ENCODE data around the gene APOO.

DNA sequence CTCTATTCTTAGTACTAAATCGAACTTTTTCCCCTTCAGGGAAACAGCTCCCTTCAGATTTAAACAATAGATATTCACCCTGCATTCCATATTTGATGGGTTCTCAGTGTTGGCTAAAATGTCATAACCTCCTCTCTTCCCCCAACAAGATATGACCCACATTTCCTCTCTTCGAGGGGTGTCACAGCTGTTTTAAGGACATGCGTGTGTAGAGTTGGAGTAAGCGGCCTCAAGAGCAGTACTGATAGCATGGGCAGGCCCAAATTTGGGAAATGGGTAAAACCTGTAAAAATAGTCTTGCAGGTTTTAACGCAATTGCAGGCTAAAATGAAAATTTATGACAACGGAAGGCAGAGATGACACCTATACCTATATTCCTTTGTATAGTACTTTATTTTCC lies 96.1 kb downstream of the APOO start:
- TF ChIP-seq POLR2A (IDR thresholded peaks at IDR 0.05): no peak
- TF ChIP-seq, protein P1, sequence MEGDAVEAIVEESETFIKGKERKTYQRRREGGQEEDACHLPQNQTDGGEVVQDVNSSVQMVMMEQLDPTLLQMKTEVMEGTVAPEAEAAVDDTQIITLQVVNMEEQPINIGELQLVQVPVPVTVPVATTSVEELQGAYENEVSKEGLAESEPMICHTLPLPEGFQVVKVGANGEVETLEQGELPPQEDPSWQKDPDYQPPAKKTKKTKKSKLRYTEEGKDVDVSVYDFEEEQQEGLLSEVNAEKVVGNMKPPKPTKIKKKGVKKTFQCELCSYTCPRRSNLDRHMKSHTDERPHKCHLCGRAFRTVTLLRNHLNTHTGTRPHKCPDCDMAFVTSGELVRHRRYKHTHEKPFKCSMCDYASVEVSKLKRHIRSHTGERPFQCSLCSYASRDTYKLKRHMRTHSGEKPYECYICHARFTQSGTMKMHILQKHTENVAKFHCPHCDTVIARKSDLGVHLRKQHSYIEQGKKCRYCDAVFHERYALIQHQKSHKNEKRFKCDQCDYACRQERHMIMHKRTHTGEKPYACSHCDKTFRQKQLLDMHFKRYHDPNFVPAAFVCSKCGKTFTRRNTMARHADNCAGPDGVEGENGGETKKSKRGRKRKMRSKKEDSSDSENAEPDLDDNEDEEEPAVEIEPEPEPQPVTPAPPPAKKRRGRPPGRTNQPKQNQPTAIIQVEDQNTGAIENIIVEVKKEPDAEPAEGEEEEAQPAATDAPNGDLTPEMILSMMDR (IDR thresholded peaks at IDR 0.05): no peak
